CD14-positive monocyte (primary cell): ENCODE results near the gene C19orf38. TPM values are rescaled to one million over a fixed set of nuclear protein-coding genes. Genes with fewer than 3 reads are reported as not detected.

Source experiments
- DNase-seq, 3 donors: peaks; one replicate each; pipeline ENCODE4 v3.0.0-alpha.2; 2011 to 2022
- H2AFZ ChIP-seq: 2 replicates; pipeline ENCODE4 v1.6.0; 2012; ENCODE audit warnings: mild to moderate bottlenecking, low read depth, low read length, inconsistent platforms; ENCODE audit not compliant: insufficient read depth, poor library complexity, severe bottlenecking
- H3K27ac ChIP-seq, 2 donors: 1 replicate in 1 of 2; 2 replicates in 1 of 2; pipeline ENCODE4 v1.5.1; 2012 to 2013; ENCODE audit warnings: low read length in 2 of 2, control low read depth in 1 of 2, inconsistent platforms in 1 of 2, low read depth in 1 of 2, mild to moderate bottlenecking in 1 of 2
- H3K27me3 ChIP-seq, 2 donors: one replicate each; pipeline versions ENCODE4 v1.6.0 to v1.6.1; 2011 to 2013; ENCODE audit warnings: low read length in 2 of 2; ENCODE audit not compliant: control insufficient read depth in 2 of 2, insufficient read depth in 2 of 2
- H3K36me3 ChIP-seq, 2 donors: replicated peaks in 1 of 2; 1 replicate in 1 of 2; 2 replicates in 1 of 2; pipeline versions ENCODE4 v1.5.1 to v1.6.1; 2012 to 2013; ENCODE audit warnings: low read length in 2 of 2, control low read depth in 1 of 2, inconsistent platforms in 1 of 2, mild to moderate bottlenecking in 1 of 2; ENCODE audit not compliant: insufficient read depth in 2 of 2, control insufficient read depth in 1 of 2
- H3K4me1 ChIP-seq, 2 donors: 1 replicate in 1 of 2; 2 replicates in 1 of 2; pipeline versions ENCODE4 v1.5.1 to v1.6.1; 2012 to 2013; ENCODE audit warnings: low read length in 2 of 2, control low read depth in 1 of 2, inconsistent platforms in 1 of 2, mild to moderate bottlenecking in 1 of 2, moderate library complexity in 1 of 2; ENCODE audit not compliant: insufficient read depth in 2 of 2, control insufficient read depth in 1 of 2
- H3K4me2 ChIP-seq: replicated peaks from 2 replicates; pipeline ENCODE3; 2012; ENCODE audit warnings: low read length, moderate library complexity, mild to moderate bottlenecking; ENCODE audit not compliant: poor library complexity, severe bottlenecking; ENCODE audit errors: extremely low read depth
- H3K4me3 ChIP-seq, 3 experiments: fragments of 200-600 bp in 1 of 3; sonication (generic) in 1 of 3; replicated peaks in 1 of 3; 1 replicate in 2 of 3; 2 replicates in 1 of 3; pipeline ENCODE4 v1.5.1; 2011 to 2013; ENCODE audit warnings: low read length in 3 of 3, mild to moderate bottlenecking in 3 of 3, control low read depth in 2 of 3, low read depth in 2 of 3, inconsistent platforms in 1 of 3, moderate library complexity in 1 of 3
- H3K79me2 ChIP-seq: 2 replicates; pipeline ENCODE4 v1.6.0; 2012; ENCODE audit warnings: mild to moderate bottlenecking, control low read depth, inconsistent platforms, low read length, moderate library complexity; ENCODE audit not compliant: insufficient read depth
- H3K9ac ChIP-seq: 2 replicates; pipeline ENCODE4 v1.6.0; 2017; ENCODE audit warnings: low read length, mild to moderate bottlenecking; ENCODE audit not compliant: insufficient read depth, poor library complexity, severe bottlenecking
- H3K9me3 ChIP-seq, 2 donors: replicated peaks in 1 of 2; 1 replicate in 1 of 2; 2 replicates in 1 of 2; pipeline versions ENCODE4 v1.5.1 to v1.6.1; 2012 to 2013; ENCODE audit warnings: low read length in 2 of 2, control low read depth in 1 of 2; ENCODE audit not compliant: control insufficient read depth in 1 of 2, insufficient read depth in 1 of 2
- H4K20me1 ChIP-seq: 2 replicates; pipeline ENCODE4 v1.6.0; 2012; ENCODE audit warnings: mild to moderate bottlenecking, low read length, control low read depth, moderate library complexity; ENCODE audit not compliant: insufficient read depth
- H3K27ac Mint-ChIP-seq, 7 donors: one replicate each; pipeline ENCODE4 v1.8.0; 2020; ENCODE audit warnings: mild to moderate bottlenecking in 7 of 7, mixed read lengths in 7 of 7, moderate library complexity in 6 of 7, inconsistent platforms in 2 of 7
- H3K27me3 Mint-ChIP-seq, 3 donors: one replicate each; pipeline ENCODE4 v1.8.0; 2021 to 2022; ENCODE audit warnings: low read depth in 3 of 3, mild to moderate bottlenecking in 3 of 3, mixed read lengths in 3 of 3, moderate library complexity in 3 of 3, inconsistent platforms in 1 of 3
- H3K36me3 Mint-ChIP-seq, 2 donors: one replicate each; pipeline ENCODE4 v1.8.0; 2020; ENCODE audit warnings: mixed read lengths in 2 of 2, inconsistent platforms in 1 of 2, mild to moderate bottlenecking in 1 of 2
- H3K4me1 Mint-ChIP-seq: one replicate; pipeline ENCODE4 v1.8.0; 2020; ENCODE audit warnings: mild to moderate bottlenecking, mixed read lengths
- H3K4me3 Mint-ChIP-seq, 2 donors: one replicate each; pipeline ENCODE4 v1.8.0; 2020; ENCODE audit warnings: mild to moderate bottlenecking in 2 of 2, mixed read lengths in 2 of 2, moderate library complexity in 1 of 2
- H3K9me3 Mint-ChIP-seq, 7 donors: one replicate each; pipeline ENCODE4 v1.8.0; 2020 to 2022; ENCODE audit warnings: mixed read lengths in 7 of 7, mild to moderate bottlenecking in 6 of 7, moderate library complexity in 6 of 7, inconsistent platforms in 2 of 7
- WGBS: methylation state at CpG from one replicate; pipeline ENCODE4 v1.1.5; 2013; ENCODE audit warnings: missing lambda C conversion rate; ENCODE audit not compliant: insufficient coverage; 5-methylcytosine and 5-hydroxymethylcytosine counted together
- intact Hi-C, 2 donors: fragments of 100-400 bp; cut with micrococcal nuclease; formaldehyde crosslinking; loops; one replicate each; pipeline versions ENCODE4 v1.15.0 to v1.15.1; 2023
- polyA plus RNA-seq, 3 donors: library from polyadenylated mRNA; depleted of rRNA in 1 of 3; unstranded in 2 of 3; stranded (reverse) in 1 of 3; fragments of 300-500 nt in 2 of 3; fragments of >200 nt in 1 of 3; fragmentation: Illumina TruSeq in 2 of 3; gene quantifications; 1 replicate in 2 of 3; 2 replicates in 1 of 3; pipeline ENCODE4 v1.2.3, GENCODE V29; 2012 to 2021
- TF ChIP-seq, protein P1 (sequence below): fragments of 200-600 bp; IDR thresholded peaks from one replicate; pipeline ENCODE4 v1.8.0; 2022; ENCODE audit warnings: antibody characterized with exemption, mild to moderate bottlenecking

C19orf38 gene
- polyA plus RNA-seq, 3 donors, result 134 to 174 (median 149) TPM

DNA sequence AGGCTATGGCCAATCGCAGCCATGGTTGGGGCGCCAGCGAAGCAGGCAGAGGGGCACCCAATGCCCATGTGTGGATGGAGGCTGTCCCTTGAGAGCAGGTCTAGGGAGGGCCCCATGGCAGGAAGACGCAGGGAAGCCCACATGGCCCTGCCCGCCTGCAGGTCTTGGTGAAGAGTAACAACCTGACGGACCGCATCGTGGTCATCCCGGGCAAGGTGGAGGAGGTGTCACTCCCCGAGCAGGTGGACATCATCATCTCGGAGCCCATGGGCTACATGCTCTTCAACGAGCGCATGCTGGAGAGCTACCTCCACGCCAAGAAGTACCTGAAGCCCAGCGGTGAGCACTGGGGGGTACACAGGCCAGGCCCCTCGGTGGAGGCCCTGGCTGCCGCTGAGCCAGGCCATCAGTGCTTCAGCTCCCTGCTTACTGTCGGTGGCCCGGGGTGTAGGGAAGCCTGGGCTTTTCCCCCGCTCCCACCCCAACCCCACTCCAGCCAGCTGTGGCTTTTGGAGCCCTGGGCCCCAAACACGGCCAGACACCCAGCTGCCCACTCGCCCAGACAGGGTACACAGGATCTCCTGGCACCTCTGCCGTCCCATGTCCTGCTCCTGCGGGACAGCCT lies 65.6 kb downstream of the C19orf38 start:
- H3K4me3 Mint-ChIP-seq, result no peak overlapping the region
- DNase-seq, result no peak
- no peak overlapping the region for H3K4me2 ChIP-seq
- H3K27me3 ChIP-seq, result no peaks in the 10 kb centered on the region
- peaks cover 0 to 3% (median 0%) of the 10 kb centered on the region in 3 donors for H3K27me3 Mint-ChIP-seq
- intact Hi-C loops, result no loop called here
- H3K4me1 ChIP-seq, result no peaks in the 10 kb centered on the region
- no peak overlapping the region for H3K27ac ChIP-seq
- no peaks in the 10 kb centered on the region for H3K9me3 ChIP-seq
- peaks cover 0 to 2% (median 0%) of the 10 kb centered on the region in 7 donors for H3K9me3 Mint-ChIP-seq
- H3K36me3 ChIP-seq, result peaks cover 42 to 69% of the 10 kb centered on the region in 2 donors
- H3K9ac ChIP-seq, result no peak overlapping the region
- no peaks in the 10 kb centered on the region for H4K20me1 ChIP-seq
- TF ChIP-seq, protein P1, sequence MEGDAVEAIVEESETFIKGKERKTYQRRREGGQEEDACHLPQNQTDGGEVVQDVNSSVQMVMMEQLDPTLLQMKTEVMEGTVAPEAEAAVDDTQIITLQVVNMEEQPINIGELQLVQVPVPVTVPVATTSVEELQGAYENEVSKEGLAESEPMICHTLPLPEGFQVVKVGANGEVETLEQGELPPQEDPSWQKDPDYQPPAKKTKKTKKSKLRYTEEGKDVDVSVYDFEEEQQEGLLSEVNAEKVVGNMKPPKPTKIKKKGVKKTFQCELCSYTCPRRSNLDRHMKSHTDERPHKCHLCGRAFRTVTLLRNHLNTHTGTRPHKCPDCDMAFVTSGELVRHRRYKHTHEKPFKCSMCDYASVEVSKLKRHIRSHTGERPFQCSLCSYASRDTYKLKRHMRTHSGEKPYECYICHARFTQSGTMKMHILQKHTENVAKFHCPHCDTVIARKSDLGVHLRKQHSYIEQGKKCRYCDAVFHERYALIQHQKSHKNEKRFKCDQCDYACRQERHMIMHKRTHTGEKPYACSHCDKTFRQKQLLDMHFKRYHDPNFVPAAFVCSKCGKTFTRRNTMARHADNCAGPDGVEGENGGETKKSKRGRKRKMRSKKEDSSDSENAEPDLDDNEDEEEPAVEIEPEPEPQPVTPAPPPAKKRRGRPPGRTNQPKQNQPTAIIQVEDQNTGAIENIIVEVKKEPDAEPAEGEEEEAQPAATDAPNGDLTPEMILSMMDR, result no peak
- no peak overlapping the region for H3K4me3 ChIP-seq
- no peaks in the 10 kb centered on the region for H3K4me1 Mint-ChIP-seq
- WGBS, result over 99% methylated on average over 19 of the region's 24 CpGs
- peaks cover 41 to 75% of the 10 kb centered on the region in 2 donors for H3K36me3 Mint-ChIP-seq
- no peak overlapping the region for H3K27ac Mint-ChIP-seq
- H3K79me2 ChIP-seq, result no peaks in the 10 kb centered on the region
- no peak overlapping the region for H2AFZ ChIP-seq

DNA sequence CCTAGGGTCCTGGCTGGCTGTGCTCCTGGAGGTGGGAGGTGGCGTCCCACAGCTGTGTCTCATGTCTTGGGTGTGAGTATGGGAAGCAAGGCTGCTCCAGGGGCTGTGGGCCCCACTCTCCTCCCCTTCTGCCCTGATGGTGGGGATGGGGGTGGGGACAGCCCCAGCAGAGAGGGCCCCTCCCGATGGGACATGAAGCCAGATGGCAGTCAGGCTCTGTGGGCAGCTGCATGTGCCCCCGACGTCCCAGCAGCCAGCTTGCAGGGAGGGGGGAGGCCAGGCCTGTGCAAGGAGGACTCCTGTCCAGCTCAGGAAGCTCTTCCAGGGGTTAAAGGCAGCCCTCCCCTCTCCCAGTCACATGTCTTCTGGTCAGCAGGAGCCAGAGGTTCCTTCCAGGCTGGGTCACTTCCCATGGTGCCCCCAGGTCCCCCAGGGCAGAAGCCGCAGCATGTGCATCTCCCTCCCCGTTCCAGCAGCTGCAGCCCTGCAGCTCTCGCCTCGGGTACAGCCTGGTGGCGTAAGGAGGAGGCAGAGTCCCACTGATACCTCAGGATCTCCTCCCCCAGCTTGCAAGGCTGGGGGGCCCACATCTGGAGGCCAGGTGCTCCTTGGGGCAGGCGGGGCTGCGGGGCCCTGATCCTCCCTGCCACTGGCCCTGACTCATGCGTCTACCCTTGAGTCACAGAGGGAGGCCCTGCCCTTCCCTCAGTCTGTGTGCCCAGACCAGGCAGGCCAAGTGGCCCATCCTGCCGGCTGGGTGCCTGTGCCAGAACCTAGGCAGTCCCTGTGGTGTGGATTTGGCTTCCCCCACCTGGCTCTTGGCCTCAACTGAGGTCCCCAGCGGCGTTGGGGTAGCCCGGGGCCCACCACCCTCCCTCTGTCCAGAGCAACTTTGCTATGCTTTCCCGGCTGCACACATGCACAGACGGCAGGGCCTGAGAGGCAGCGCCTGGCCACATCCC lies 67.2 kb downstream of the C19orf38 start:
- peaks cover 0 to 2% (median 0%) of the 10 kb centered on the region in 7 donors for H3K9me3 Mint-ChIP-seq
- H3K4me1 Mint-ChIP-seq, result no peaks in the 10 kb centered on the region
- 99% methylated on average over 16 of the region's 19 CpGs for WGBS
- TF ChIP-seq, protein P1, result no peak
- no peak overlapping the region for H3K4me3 Mint-ChIP-seq
- Histone ChIP-seq H3K4me2 (no peak overlapping the region), H3K27ac (no peak overlapping the region), H3K27me3 (no peaks in the 10 kb centered on the region), H3K36me3 (peaks cover 49 to 72% of the 10 kb centered on the region in 2 donors), H4K20me1 (no peaks in the 10 kb centered on the region), H3K4me3 (no peak overlapping the region), H3K9ac (no peak overlapping the region), H2AFZ (no peak overlapping the region), H3K9me3 (no peaks in the 10 kb centered on the region), H3K4me1 (no peaks in the 10 kb centered on the region), H3K79me2 (no peaks in the 10 kb centered on the region)
- intact Hi-C loops, result no loop called here
- H3K27ac Mint-ChIP-seq, result no peak overlapping the region
- peaks cover 42 to 75% of the 10 kb centered on the region in 2 donors for H3K36me3 Mint-ChIP-seq
- peaks cover 0 to 3% (median 0%) of the 10 kb centered on the region in 3 donors for H3K27me3 Mint-ChIP-seq
- DNase-seq, result no peak
